IMR-90 (cell line): ENCODE results near the gene SCARB1. TPM values are rescaled to one million over a fixed set of nuclear protein-coding genes. Genes with fewer than 3 reads are reported as not detected.

Experiments used
- ATAC-seq: fragments of 200-7000 bp; cut with Tn5 transposase; 2 replicates; pipeline ENCODE4 v1.9.1; 2020; ENCODE audit warnings: low read depth, mild to moderate bottlenecking, moderate library complexity
- BruUV-seq: library from RNA; stranded (reverse); fragments of 400-500 nt; replicated peaks from 2 replicates; lab custom pipeline; 2021; lab: Mats Ljungman, UMichigan
- CTCF ChIA-PET: fragments of 300-600 bp; formaldehyde crosslinking; extraction: SDS; loops from one replicate; lab custom pipeline; 2021; ENCODE audit warnings: antibody characterized with exemption; lab: Yijun Ruan, JAX
- POLR2A ChIA-PET: fragments of 300-600 bp; sonication (Branson Sonifier 250); formaldehyde crosslinking; loops from one replicate; lab custom pipeline; 2022; ENCODE audit warnings: antibody characterized with exemption; ENCODE audit not compliant: unreplicated experiment; lab: Charles Lee
- DNase-seq: peaks from one replicate; pipeline ENCODE4 v3.0.0; 2013
- H2AFZ ChIP-seq: replicated peaks from 2 replicates; pipeline ENCODE3; 2013; ENCODE audit warnings: low read length, mild to moderate bottlenecking; ENCODE audit not compliant: poor library complexity
- H2AK5ac ChIP-seq: 2 replicates; pipeline ENCODE4 v1.6.1; 2013; ENCODE audit warnings: low read depth, low read length, inconsistent platforms
- H2AK9ac ChIP-seq: replicated peaks from 2 replicates; pipeline ENCODE3; 2013; ENCODE audit warnings: mild to moderate bottlenecking, low read depth, low read length, moderate library complexity; ENCODE audit not compliant: poor library complexity
- H2BK120ac ChIP-seq: 2 replicates; pipeline ENCODE4 v1.6.1; 2013; ENCODE audit warnings: low read depth, low read length, inconsistent platforms
- H2BK15ac ChIP-seq: 3 replicates; pipeline ENCODE4 v1.6.1; 2013; ENCODE audit warnings: low read depth, low read length, inconsistent platforms
- H2BK20ac ChIP-seq: 2 replicates; pipeline ENCODE4 v1.6.1; 2013; ENCODE audit warnings: low read depth, mild to moderate bottlenecking, inconsistent platforms, low read length, moderate library complexity
- H2BK5ac ChIP-seq: 2 replicates; pipeline ENCODE4 v1.6.1; 2013; ENCODE audit warnings: mild to moderate bottlenecking, low read depth, low read length, inconsistent platforms; ENCODE audit not compliant: poor library complexity, severe bottlenecking
- H3K14ac ChIP-seq: replicated peaks from 2 replicates; pipeline ENCODE4 v1.6.1; 2013; ENCODE audit warnings: low read depth, low read length, inconsistent platforms
- H3K18ac ChIP-seq: 2 replicates; pipeline ENCODE4 v1.6.1; 2013; ENCODE audit warnings: low read depth, low read length, control low read depth
- H3K23ac ChIP-seq: 2 replicates; pipeline ENCODE4 v1.6.1; 2013; ENCODE audit warnings: low read depth, low read length, inconsistent platforms
- H3K27ac ChIP-seq: 2 replicates; pipeline ENCODE4 v1.5.1; 2013; ENCODE audit warnings: mild to moderate bottlenecking, control low read depth, low read length; ENCODE audit not compliant: insufficient read depth
- H3K27me3 ChIP-seq: 2 replicates; pipeline ENCODE4 v1.6.1; 2013; ENCODE audit warnings: low read length; ENCODE audit not compliant: control insufficient read depth, insufficient read depth
- H3K36me3 ChIP-seq: 2 replicates; pipeline ENCODE4 v1.6.1; 2013; ENCODE audit warnings: low read length, mixed read lengths; ENCODE audit not compliant: control insufficient read depth, insufficient read depth
- H3K4ac ChIP-seq: 2 replicates; pipeline ENCODE4 v1.6.1; 2013; ENCODE audit warnings: low read depth, low read length, inconsistent platforms
- H3K4me1 ChIP-seq: 2 replicates; pipeline ENCODE4 v1.6.1; 2013; ENCODE audit warnings: low read length, mixed read lengths; ENCODE audit not compliant: control insufficient read depth, insufficient read depth
- H3K4me2 ChIP-seq: 2 replicates; pipeline ENCODE4 v1.6.1; 2013; ENCODE audit warnings: low read depth, mild to moderate bottlenecking, control low read depth, low read length, moderate library complexity
- H3K4me3 ChIP-seq: 2 replicates; pipeline ENCODE4 v1.5.1; 2013; ENCODE audit warnings: low read depth, mild to moderate bottlenecking, control low read depth, low read length, moderate library complexity; ENCODE audit not compliant: insufficient read depth
- H3K56ac ChIP-seq: 2 replicates; pipeline ENCODE4 v1.6.1; 2013; ENCODE audit warnings: low read length, inconsistent platforms; ENCODE audit not compliant: insufficient read depth; ENCODE audit errors: extremely low read depth
- H3K79me1 ChIP-seq, 2 experiments: 2 replicates each; pipeline ENCODE4 v1.6.1; 2013; ENCODE audit warnings: low read length in 2 of 2, inconsistent platforms in 1 of 2, low read depth in 1 of 2
- H3K9ac ChIP-seq: 2 replicates; pipeline ENCODE4 v1.6.1; 2013; ENCODE audit warnings: low read depth, low read length, control low read depth
- H3K9me1 ChIP-seq: 2 replicates; pipeline ENCODE4 v1.6.1; 2013; ENCODE audit warnings: low read length, inconsistent platforms; ENCODE audit not compliant: insufficient read depth
- H3K9me3 ChIP-seq: 2 replicates; pipeline ENCODE4 v1.6.1; 2013; ENCODE audit warnings: low read length; ENCODE audit not compliant: control insufficient read depth, insufficient read depth
- H4K20me1 ChIP-seq: 2 replicates; pipeline ENCODE4 v1.6.1; 2013; ENCODE audit warnings: low read length, inconsistent platforms; ENCODE audit not compliant: insufficient read depth
- H4K5ac ChIP-seq: 2 replicates; pipeline ENCODE4 v1.6.1; 2013; ENCODE audit warnings: mild to moderate bottlenecking, low read depth, low read length, control low read depth
- H4K8ac ChIP-seq, 2 experiments: 2 replicates each; pipeline ENCODE4 v1.6.1; 2013; ENCODE audit warnings: low read depth in 2 of 2, low read length in 2 of 2, control low read depth in 1 of 2, inconsistent platforms in 1 of 2
- H4K91ac ChIP-seq: 2 replicates; pipeline ENCODE4 v1.6.1; 2013; ENCODE audit warnings: low read depth, low read length, inconsistent platforms; ENCODE audit not compliant: insufficient read depth
- CEBPB ChIP-seq: IDR thresholded peaks from 2 replicates; pipeline ENCODE4 v1.6.1; 2012; ENCODE audit warnings: low read depth, low read length, improper control_type of control experiment
- FOS ChIP-seq: fragments of 150-350 bp; IDR thresholded peaks from 2 replicates; pipeline ENCODE4 v1.6.1; 2016; ENCODE audit warnings: low read depth, low read length
- MAFK ChIP-seq: IDR thresholded peaks from 2 replicates; pipeline ENCODE4 v1.6.1; 2012; ENCODE audit warnings: low read depth, low read length, improper control_type of control experiment
- WGBS, 2 experiments: methylation state at CpG; one replicate each; pipeline versions ENCODE4 v1.1.5 to v1.1.7; 2013; ENCODE audit warnings: missing lambda C conversion rate in 2 of 2; ENCODE audit not compliant: insufficient read length in 1 of 2; ENCODE audit errors: extremely low coverage in 2 of 2; 5-methylcytosine and 5-hydroxymethylcytosine counted together
- dilution Hi-C: fragments of 300-500 bp; cut with HindIII; formaldehyde crosslinking; loops from one replicate; pipeline ENCODE4 v1.14.3; 2018; ENCODE audit warnings: low sequenced_read_pairs; ENCODE audit not compliant: unreplicated experiment
- in situ Hi-C: fragments of 300-500 bp; cut with MboI; formaldehyde crosslinking; loops from 3 replicates; pipeline ENCODE4 v1.14.3; 2019; ENCODE audit warnings: low sequenced_read_pairs, inconsistent platforms, mixed read lengths
- intact Hi-C: fragments of 100-400 bp; cut with micrococcal nuclease; formaldehyde crosslinking; loops from 2 replicates; pipeline ENCODE4 v1.10.0; 2022
- polyA plus RNA-seq, 3 experiments: library from polyadenylated mRNA; depleted of rRNA; stranded (reverse); fragments of >200 nt; gene quantifications; 2 replicates each; pipeline ENCODE4 v1.2.3, GENCODE V29; 2012; ENCODE audit warnings: low replicate concordance in 1 of 3
- total RNA-seq: library from RNA; depleted of rRNA; stranded (reverse); fragments of >200 nt; gene quantifications from 2 replicates; pipeline ENCODE4 v1.2.3, GENCODE V29; 2012

Gene SCARB1
- total and polyA plus RNA-seq, 2 of the 4 experiments (the other 2 are of a cell fraction) = 3.0 to 24.8 TPM

DNA sequence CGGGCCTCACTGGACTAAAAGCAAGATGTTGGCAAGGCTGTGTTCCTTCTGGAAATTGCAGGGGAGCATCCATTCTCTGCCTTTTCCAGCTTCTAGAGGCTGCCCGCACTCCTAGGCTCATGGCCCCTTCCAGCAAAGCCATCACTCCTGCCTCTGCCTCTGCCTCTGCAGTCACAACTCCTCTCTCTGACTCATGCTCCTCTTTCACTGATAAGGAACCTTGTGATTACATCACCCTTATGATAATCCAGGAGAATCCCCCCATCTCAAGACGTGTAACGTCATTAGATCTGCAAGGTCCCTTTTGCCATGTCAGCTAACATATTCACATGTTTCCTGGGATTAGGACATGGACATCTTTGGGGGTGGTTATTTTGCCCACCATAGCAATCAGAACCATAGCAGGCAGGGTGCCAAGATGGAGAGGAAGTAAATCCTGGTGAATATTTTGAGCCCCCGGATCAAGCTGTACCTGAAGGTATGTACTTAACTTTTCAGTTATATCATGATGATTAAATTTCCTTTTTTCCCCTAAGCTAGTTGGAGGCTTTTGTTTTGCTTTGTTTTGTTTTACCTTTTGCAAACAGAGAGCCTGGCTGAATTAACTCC lies 123.6 kb downstream of the SCARB1 start:
- peak overlapping the region; percentile 38; the same call in 1 of the 2 replicates for H2BK20ac ChIP-seq
- ATAC-seq = no peak
- H4K8ac ChIP-seq = no peak overlapping the region
- H4K5ac ChIP-seq = no peak overlapping the region
- no peaks in the 10 kb centered on the region for H3K9me1 ChIP-seq
- H2BK15ac ChIP-seq = peak overlapping the region; percentile 60; the same call in 1 of the 3 replicates
- H2BK5ac ChIP-seq = no peak overlapping the region
- ChIA-PET POLR2A (no interaction called here), CTCF (interaction anchor here (0.8 to 2.9 kb wide), 2 partner anchors 20 to 25 kb away, joined by 3 to 13 read pairs; no protein-coding TSS in a partner anchor)
- H2BK120ac ChIP-seq = peak overlapping the region; percentile 47; the same call in 1 of the 2 replicates
- no peak overlapping the region for H3K14ac ChIP-seq
- no TSS peak for BruUV-seq
- H3K4me2 ChIP-seq = no peak overlapping the region
- H4K20me1 ChIP-seq = no peaks in the 10 kb centered on the region; the same call in 1 of the 2 replicates
- DNase-seq = peak; percentile 25
- in situ Hi-C loops (no loop called here), dilution Hi-C loops (loop anchor here (10.0 kb wide), 1 partner anchor 55 kb away; no protein-coding TSS in a partner anchor), intact Hi-C loops (no loop called here)
- H3K27me3 ChIP-seq = no peaks in the 10 kb centered on the region
- H3K56ac ChIP-seq = no peak overlapping the region
- H2AK5ac ChIP-seq = peak overlapping the region; percentile 59; the same call in 1 of the 2 replicates
- H3K27ac ChIP-seq = no peak overlapping the region
- peaks cover 7% of the 10 kb centered on the region for H3K9me3 ChIP-seq
- H3K9ac ChIP-seq = no peak overlapping the region
- TF ChIP-seq MAFK = peak; percentile 44; the same call in 1 of the 2 replicates
- peak; percentile 49; the same call in 1 of the 2 replicates for TF ChIP-seq CEBPB
- TF ChIP-seq FOS = no peak
- no peaks in the 10 kb centered on the region for H3K36me3 ChIP-seq
- no peaks in the 10 kb centered on the region for H3K79me1 ChIP-seq
- H3K4me1 ChIP-seq = peaks cover 8% of the 10 kb centered on the region
- 100% methylated on average over 1 of the region's 5 CpGs; no CpG with 5 or more reads in 1 of the 2 experiments for WGBS, 2 experiments
- H4K91ac ChIP-seq = no peak overlapping the region
- H3K4ac ChIP-seq = peak overlapping the region; percentile 24; the same call in 1 of the 2 replicates
- H3K23ac ChIP-seq = no peak overlapping the region
- H2AK9ac ChIP-seq = no peak overlapping the region
- H2AFZ ChIP-seq = no peak overlapping the region
- H3K4me3 ChIP-seq = no peak overlapping the region
- H3K18ac ChIP-seq = no peak overlapping the region
